DMS 273 (cell line): ENCODE data around the gene HSD11B1.

Source experiments
- DNase-seq: peaks from one replicate; lab custom pipeline; 2025; ENCODE audit not compliant: unreplicated experiment; lab: John Stamatoyannopoulos, UW

The HSD11B1 gene

GRCh38 chr1:209780268-209780667 is 75.6 kb downstream of the HSD11B1 start:
- DNase-seq = no peak

GRCh38 chr1:209783386-209783785 is 78.7 kb downstream of the HSD11B1 start:
- peak; percentile 87 for DNase-seq
